Measurements from ENCODE around the gene C2orf76. TPM values are rescaled to one million over a fixed set of nuclear protein-coding genes. Genes with fewer than 3 reads are reported as not detected.

C2orf76 gene
- total and polyA plus RNA-seq, 4 donors, result 17.4 to 29.5 (median 21.3) TPM

DNA sequence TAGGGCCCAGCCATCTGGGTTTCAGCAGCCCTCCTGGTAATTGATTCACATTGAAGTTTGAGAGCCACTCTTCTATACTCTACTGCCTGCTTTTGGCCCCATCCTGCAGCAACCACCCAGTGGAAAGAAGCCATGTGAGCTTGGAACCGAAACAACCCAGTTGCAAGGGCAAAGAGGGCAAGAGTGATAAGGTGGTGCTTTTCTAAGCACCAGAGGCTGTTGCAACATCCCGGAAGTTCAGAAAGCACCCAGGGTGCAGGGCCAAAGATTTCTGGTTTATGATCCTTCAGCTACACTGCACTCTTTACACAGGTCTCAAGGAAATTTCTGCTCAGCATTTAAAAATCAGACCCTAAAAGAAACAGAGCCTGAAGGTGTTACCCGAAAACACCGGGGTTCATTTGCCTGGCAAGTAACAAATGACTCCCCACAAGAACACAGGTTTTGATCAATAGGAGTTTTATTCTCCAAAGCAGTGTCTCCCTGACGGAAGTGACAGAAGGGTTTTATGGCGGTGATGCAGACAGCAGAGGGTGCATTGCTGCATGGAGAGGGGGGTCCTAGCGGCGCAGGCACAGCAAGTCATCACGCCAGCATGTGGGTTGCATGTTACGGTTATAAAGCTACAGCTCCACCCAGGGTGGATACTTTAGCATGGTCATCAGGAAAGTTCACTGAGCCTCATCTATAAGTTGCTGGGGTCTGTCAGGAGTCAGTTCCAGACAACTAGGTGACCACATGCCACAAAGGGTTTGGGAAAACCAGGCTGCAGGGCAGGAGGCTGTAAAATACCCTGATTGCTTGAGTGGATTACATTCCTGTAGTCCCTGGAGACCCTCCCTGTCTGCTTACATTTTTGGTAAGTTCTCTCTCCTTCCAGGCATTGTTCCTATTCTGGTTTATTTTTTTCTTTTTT lies 36.3 kb upstream of the C2orf76 start:
- 65% methylated on average over 10 of the region's 10 CpGs for WGBS (ENCODE audit: insufficient coverage)
- Histone ChIP-seq H3K4me1 (ENCODE audit: control insufficient read depth, insufficient read depth, low read length) (no peaks in the 10 kb centered on the region), H3K4me3 (ENCODE audit: low read depth, low read length) (no peak overlapping the region), H3K9me3 (ENCODE audit: control insufficient read depth, insufficient read depth, low read length) (no peaks in the 10 kb centered on the region), H3K36me3 (ENCODE audit: control insufficient read depth, insufficient read depth, low read length) (no peaks in the 10 kb centered on the region), H3K27ac (ENCODE audit: low read depth, low read length) (no peak overlapping the region), H3K27me3 (ENCODE audit: control insufficient read depth, insufficient read depth, low read length) (no peaks in the 10 kb centered on the region)
- no peak for DNase-seq (ENCODE audit: low read depth in 4 of 6, low spot score in 6 of 6)

DNA sequence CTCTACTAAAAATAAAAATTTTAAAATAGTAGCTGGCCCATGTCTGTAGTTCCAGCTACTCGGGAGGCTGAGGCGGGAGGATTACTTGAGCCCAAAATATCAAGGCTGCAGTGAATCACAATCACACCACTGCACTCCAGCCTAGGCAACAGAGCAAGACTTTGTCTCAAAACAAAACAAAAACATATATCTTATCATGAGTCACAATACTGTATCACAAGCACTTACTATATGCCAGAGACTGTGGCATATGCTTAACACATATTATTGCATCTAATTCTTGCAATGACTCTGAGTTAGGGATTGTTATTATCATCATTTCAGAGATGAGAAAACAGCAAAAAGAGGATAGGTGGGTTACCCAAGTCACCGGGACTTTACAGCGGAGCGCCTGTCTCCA lies 35.5 kb upstream of the C2orf76 start:
- Histone ChIP-seq H3K4me1 (ENCODE audit: control insufficient read depth, insufficient read depth, low read length) (no peaks in the 10 kb centered on the region), H3K9me3 (ENCODE audit: control insufficient read depth, insufficient read depth, low read length) (no peaks in the 10 kb centered on the region), H3K4me3 (ENCODE audit: low read depth, low read length) (no peak overlapping the region), H3K36me3 (ENCODE audit: control insufficient read depth, insufficient read depth, low read length) (no peaks in the 10 kb centered on the region), H3K27ac (ENCODE audit: low read depth, low read length) (no peak overlapping the region), H3K27me3 (ENCODE audit: control insufficient read depth, insufficient read depth, low read length) (no peaks in the 10 kb centered on the region)
- DNase-seq (ENCODE audit: low read depth in 4 of 6, low spot score in 6 of 6), result no peak
- 97% methylated on average over 5 of the region's 5 CpGs for WGBS (ENCODE audit: insufficient coverage)

DNA sequence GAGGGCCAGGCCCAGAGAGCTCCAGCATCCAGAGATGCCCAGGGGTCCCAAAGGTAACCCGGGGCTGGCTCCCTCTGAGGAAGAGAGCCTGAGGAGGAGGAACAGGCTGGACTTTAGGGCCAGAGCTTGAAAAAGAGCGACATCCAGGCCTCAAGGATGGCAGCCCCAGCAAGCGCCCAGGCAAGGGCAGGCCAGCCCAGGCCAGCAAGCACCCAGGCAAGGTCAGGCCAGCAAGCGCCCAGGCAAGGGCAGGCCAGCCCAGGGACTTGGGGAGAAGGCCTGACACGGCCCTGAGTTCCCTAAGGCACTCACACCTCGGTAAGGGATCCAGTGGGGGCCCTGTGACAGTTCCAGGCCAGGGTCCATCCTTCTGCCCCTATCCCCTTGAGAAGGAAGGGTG lies 30.6 kb upstream of the C2orf76 start:
- H3K4me1 ChIP-seq (ENCODE audit: control insufficient read depth, insufficient read depth, low read length), result no peaks in the 10 kb centered on the region
- no peak overlapping the region for H3K4me3 ChIP-seq (ENCODE audit: low read depth, low read length)
- no peak overlapping the region for H3K27ac ChIP-seq (ENCODE audit: low read depth, low read length)
- no peaks in the 10 kb centered on the region for H3K27me3 ChIP-seq (ENCODE audit: control insufficient read depth, insufficient read depth, low read length)
- H3K36me3 ChIP-seq (ENCODE audit: control insufficient read depth, insufficient read depth, low read length), result no peaks in the 10 kb centered on the region
- WGBS (ENCODE audit: insufficient coverage), result 94% methylated on average over 5 of the region's 6 CpGs
- DNase-seq (ENCODE audit: low read depth in 4 of 6, low spot score in 6 of 6), result no peak
- H3K9me3 ChIP-seq (ENCODE audit: control insufficient read depth, insufficient read depth, low read length), result no peaks in the 10 kb centered on the region

DNA sequence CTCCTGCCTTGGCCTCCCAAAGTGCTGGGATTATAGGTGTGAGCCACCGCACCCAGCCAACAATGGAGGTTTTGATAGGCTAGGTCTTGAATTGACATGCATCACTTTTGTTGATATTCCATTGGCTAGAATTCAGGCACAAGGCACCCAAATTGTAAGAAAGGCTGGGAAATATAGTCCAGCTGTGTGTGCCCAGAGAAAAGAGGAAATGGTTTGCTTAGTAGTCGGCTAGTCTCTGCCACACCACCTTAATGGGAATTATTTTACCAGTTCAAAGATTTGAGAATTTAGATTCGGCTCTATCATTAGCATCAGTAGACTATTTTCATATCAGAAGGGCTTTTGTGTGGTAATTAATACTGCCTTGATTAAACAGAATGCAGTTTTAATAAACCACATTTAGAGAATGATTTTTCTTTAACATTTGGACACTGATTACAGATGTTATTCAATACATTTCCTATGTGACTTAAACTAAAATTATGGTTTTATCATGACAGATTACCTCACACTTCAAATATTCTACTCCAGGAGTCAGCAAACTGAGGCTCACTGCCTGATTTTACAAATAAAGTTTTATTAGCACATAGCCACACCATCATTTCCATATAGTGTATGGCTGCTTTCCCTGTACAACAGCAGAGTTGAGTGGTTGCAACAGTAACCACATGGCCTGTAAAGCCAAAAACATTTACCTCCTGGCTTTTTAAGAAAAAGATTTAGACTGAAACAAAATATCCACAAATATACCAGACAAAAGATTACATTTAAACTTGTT lies 27.5 kb upstream of the C2orf76 start:
- H3K4me3 ChIP-seq (ENCODE audit: low read depth, low read length), result no peak overlapping the region
- H3K27ac ChIP-seq (ENCODE audit: low read depth, low read length), result no peak overlapping the region
- H3K4me1 ChIP-seq (ENCODE audit: control insufficient read depth, insufficient read depth, low read length), result no peaks in the 10 kb centered on the region
- no peaks in the 10 kb centered on the region for H3K36me3 ChIP-seq (ENCODE audit: control insufficient read depth, insufficient read depth, low read length)
- H3K27me3 ChIP-seq (ENCODE audit: control insufficient read depth, insufficient read depth, low read length), result no peaks in the 10 kb centered on the region
- 100% methylated on average over 1 of the region's 3 CpGs for WGBS (ENCODE audit: insufficient coverage)
- DNase-seq (ENCODE audit: low read depth in 4 of 6, low spot score in 6 of 6), result no peak
- no peaks in the 10 kb centered on the region for H3K9me3 ChIP-seq (ENCODE audit: control insufficient read depth, insufficient read depth, low read length)

DNA sequence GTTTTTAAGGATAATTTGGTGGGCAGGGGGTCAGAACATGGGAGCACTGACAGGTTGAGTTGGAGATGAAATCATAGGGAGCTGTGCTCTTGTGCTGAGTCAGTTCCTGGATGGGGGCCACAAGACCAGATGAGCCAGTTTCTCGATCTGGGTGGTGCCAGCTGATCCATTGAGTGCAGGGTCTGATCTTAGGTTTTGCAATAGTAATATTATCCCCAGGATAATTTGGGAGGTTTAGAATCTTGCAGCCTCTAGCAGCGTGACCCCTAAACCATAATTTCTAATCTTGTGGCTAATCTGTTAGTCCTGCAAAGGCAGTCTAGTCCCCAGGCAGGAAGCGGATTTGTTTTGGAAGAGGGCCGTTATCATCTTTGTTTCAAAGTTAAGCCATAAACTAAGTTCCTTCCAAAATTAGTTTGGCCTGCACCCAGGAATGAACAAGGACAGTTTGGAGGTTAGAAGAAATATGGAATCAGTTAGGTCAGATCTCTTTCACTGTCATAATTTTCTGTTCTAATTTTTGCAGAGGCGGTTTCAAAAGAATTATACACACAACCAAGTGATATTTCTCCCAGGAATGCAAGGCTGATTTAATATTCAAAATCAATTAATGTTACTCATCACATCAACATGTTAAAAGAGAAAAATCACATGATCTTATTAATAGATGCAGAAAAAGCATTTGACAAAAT lies 23.1 kb upstream of the C2orf76 start:
- whole genome bisulfite sequencing (ENCODE audit: insufficient coverage), result 17% methylated on average over 1 of the region's 5 CpGs
- Histone ChIP-seq H3K27me3 (ENCODE audit: control insufficient read depth, insufficient read depth, low read length) (no peaks in the 10 kb centered on the region), H3K9me3 (ENCODE audit: control insufficient read depth, insufficient read depth, low read length) (no peaks in the 10 kb centered on the region), H3K4me3 (ENCODE audit: low read depth, low read length) (no peak overlapping the region), H3K36me3 (ENCODE audit: control insufficient read depth, insufficient read depth, low read length) (no peaks in the 10 kb centered on the region), H3K4me1 (ENCODE audit: control insufficient read depth, insufficient read depth, low read length) (peaks cover 12% of the 10 kb centered on the region), H3K27ac (ENCODE audit: low read depth, low read length) (no peak overlapping the region)
- DNase-seq (ENCODE audit: low read depth in 4 of 6, low spot score in 6 of 6), result peak in 1 of 6 donors; percentile 52

DNA sequence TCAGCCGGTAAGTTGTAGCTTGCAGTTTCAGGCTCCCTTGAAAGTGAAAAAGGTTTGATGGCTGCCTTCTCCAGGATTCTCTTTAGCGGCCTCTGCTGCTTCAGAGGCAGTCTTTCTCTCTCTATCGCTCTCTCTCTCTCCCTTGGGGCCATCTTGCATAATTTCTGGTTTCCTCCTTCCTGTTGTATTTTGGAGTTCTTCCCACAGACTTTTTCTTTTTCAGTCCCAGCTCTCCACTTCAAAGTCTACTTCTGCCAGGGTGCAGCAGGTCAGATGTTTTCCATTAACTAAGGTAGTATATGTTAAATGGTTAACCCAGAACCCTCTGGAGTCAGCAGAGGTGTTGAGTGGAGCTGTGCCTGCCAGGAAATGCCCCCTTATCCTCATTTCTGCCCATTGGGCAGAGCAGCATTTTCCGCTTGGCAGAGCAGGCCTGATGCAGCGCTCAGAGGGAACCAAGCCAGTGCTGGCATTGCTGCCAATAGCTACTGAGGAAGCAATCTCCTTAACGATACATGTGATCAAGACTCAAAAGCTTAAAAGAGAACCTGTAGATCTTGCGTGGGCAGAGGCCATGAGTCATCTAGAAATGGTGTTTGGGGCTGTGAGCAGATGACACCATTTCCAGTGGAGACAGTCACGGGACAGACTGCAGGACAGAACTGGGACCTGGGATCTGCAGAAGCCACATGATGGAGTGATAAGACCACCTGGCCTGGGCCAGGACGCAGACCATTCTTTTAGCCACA lies 20.9 kb upstream of the C2orf76 start:
- H3K4me1 ChIP-seq (ENCODE audit: control insufficient read depth, insufficient read depth, low read length), result peaks cover 17% of the 10 kb centered on the region
- H3K36me3 ChIP-seq (ENCODE audit: control insufficient read depth, insufficient read depth, low read length), result no peaks in the 10 kb centered on the region
- H3K4me3 ChIP-seq (ENCODE audit: low read depth, low read length), result no peak overlapping the region
- H3K27ac ChIP-seq (ENCODE audit: low read depth, low read length), result peak overlapping the region; percentile 64
- DNase-seq (ENCODE audit: low read depth in 4 of 6, low spot score in 6 of 6), result peak in 4 of 6 donors; percentile 38 to 90 (median 56)
- no peaks in the 10 kb centered on the region for H3K27me3 ChIP-seq (ENCODE audit: control insufficient read depth, insufficient read depth, low read length)
- no peaks in the 10 kb centered on the region for H3K9me3 ChIP-seq (ENCODE audit: control insufficient read depth, insufficient read depth, low read length)
- WGBS (ENCODE audit: insufficient coverage), result 46% methylated on average over 6 of the region's 9 CpGs

DNA sequence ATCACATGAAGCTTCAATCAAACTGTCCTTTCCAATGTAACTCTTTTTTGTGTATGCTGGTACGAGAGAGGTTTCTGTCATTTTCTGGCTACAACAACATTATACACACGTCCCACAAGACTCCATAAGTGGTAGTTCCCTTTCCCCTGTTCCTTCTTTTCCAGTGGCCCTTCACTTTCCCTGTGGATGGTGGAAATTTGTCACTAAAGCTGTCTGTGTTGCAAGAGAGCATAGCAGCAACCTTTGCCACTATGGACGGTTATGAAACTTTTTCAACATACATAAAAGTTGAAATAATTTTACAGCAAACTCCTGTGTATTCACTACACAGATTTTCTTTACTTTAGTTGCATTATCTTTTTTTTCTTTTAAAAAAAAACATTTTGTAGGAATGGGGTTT lies 18.8 kb upstream of the C2orf76 start:
- Histone ChIP-seq H3K4me3 (ENCODE audit: low read depth, low read length) (no peak overlapping the region), H3K27me3 (ENCODE audit: control insufficient read depth, insufficient read depth, low read length) (no peaks in the 10 kb centered on the region), H3K36me3 (ENCODE audit: control insufficient read depth, insufficient read depth, low read length) (no peaks in the 10 kb centered on the region), H3K4me1 (ENCODE audit: control insufficient read depth, insufficient read depth, low read length) (peaks cover 17% of the 10 kb centered on the region), H3K27ac (ENCODE audit: low read depth, low read length) (no peak overlapping the region), H3K9me3 (ENCODE audit: control insufficient read depth, insufficient read depth, low read length) (no peaks in the 10 kb centered on the region)
- WGBS (ENCODE audit: insufficient coverage), result no CpG with 5 or more reads among the region's 3 CpGs
- DNase-seq (ENCODE audit: low read depth in 4 of 6, low spot score in 6 of 6), result no peak

DNA sequence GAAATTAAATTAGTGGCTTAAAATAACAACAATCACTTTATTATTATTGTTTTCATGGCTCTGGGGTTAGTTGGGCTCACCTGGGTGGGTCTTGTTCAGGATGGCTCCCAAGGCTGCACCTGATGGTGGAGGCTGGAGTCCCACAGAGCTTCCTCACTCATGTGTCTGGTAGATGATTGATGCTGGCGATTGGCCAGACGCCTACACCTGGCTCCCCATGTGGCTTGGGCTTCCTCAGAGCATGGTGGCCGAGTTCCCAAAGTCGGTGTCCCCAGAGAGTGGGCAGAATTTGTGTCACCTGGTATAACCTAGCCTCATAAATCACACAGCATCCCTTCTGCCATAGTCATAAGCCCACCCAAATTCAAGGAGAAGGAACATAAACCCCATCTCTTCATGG lies 18.3 kb upstream of the C2orf76 start:
- 100% methylated on average over 1 of the region's 4 CpGs for WGBS (ENCODE audit: insufficient coverage)

More for the DNA sequence above, 18.3 kb upstream of the C2orf76 start:
- no peaks in the 10 kb centered on the region for H3K36me3 ChIP-seq (ENCODE audit: control insufficient read depth, insufficient read depth, low read length)
- H3K27me3 ChIP-seq (ENCODE audit: control insufficient read depth, insufficient read depth, low read length), result no peaks in the 10 kb centered on the region
- no peak overlapping the region for H3K4me3 ChIP-seq (ENCODE audit: low read depth, low read length)
- no peak overlapping the region for H3K27ac ChIP-seq (ENCODE audit: low read depth, low read length)
- DNase-seq (ENCODE audit: low read depth in 4 of 6, low spot score in 6 of 6), result no peak
- H3K9me3 ChIP-seq (ENCODE audit: control insufficient read depth, insufficient read depth, low read length), result no peaks in the 10 kb centered on the region
- H3K4me1 ChIP-seq (ENCODE audit: control insufficient read depth, insufficient read depth, low read length), result peaks cover 17% of the 10 kb centered on the region
